IPS-NIHi11 (cell line): Measurements from ENCODE around the gene DDX51.
A peak's percentile ranks its signal among the peaks of the same experiment; 100 is the strongest.
"Not testable (repeated sequence)": the region's sequence is repeated elsewhere in the genome, so short reads cannot be mapped to it uniquely, and the experiment has no call there.

Experiments
- DNase-seq: peaks from one replicate; pipeline ENCODE4 v3.0.0; 2012; ENCODE audit warnings: mixed read lengths, low spot score

Gene DDX51

GRCh38 chr12:132139912-132140311 is 4.2 kb downstream of the DDX51 start:
- DNase-seq: no peak

DNA sequence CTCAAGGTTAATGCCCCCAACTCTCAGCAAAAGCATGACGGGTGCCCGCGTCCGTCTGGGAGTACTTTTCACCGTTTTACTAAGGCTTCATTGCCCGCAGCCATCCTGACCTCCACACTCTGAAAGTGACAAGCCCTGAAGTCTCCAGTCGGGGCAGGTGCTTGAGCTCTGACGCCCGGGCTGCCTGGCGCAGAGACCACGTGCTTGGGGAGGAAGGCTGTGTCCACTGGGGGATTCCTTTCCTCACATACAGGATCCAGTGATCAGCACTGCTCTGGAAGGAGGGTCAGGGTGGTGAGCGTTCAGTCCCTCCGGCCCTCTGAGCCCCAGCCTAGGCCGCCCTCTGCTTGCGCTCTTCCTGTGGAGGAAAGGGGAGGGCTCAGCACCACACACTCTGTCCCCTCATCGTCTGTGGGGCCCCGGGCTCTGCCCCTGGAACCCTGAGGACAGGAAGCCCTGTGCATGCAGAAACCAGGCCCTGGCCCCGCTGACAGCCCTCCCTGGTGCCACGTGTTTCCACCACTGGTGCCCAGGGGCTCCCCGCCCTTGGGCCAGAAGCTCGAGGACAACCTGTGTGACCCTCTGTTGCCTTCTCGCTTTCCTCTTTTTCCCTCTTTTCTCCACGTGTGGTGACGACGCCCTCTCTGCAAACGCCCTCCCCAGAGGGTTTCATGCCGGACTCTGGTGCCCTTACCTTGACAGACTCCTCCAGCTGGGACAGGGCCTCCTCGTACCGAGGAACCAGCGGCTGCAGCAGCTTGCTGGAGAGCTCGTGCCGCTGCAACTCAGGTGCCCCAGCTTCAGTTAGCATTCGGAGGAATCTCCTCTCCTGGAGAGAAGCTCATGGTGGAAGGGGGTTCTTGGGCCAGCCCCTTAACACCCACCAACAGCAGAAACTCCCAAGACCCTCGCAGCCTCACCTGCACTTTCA is 4.9 kb downstream of the DDX51 start:
- no peak for DNase-seq

GRCh38 chr12:132137483-132138125 is 6.5 kb downstream of the DDX51 start:
- DNase-seq: no peak

DNA sequence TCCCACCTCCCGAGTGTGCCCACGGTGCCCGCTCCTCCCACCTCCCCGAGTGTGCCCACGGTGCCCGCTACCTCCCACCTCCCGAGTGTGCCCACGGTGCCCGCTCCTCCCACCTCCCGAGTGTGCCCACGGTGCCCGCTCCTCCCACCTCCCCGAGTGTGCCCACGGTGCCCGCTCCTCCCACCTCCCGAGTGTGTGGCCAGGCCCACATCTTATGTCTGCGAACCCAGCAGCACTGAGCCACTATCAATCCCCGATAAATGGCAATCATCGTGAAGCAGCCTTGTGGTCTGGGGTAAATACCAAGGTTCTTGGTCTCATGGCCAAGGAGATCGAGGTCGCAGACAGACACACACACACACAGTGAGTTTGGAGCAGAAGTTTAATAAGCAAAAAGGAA is 7.9 kb downstream of the DDX51 start:
- not testable (repeated sequence) for DNase-seq

DNA sequence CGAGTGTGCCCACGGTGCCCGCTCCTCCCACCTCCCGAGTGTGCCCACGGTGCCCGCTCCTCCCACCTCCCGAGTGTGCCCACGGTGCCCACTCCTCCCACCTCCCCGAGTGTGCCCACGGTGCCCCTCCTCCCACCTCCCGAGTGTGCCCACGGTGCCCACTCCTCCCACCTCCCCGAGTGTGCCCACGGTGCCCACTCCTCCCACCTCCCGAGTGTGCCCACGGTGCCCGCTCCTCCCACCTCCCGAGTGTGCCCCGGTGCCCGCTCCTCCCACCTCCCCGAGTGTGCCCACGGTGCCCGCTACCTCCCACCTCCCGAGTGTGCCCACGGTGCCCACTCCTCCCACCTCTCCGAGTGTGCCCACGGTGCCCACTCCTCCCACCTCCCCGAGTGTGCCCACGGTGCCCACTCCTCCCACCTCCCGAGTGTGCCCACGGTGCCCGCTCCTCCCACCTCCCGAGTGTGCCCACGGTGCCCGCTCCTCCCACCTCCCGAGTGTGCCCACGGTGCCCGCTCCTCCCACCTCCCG is 9.4 kb downstream of the DDX51 start:
- not testable (repeated sequence) for DNase-seq

GRCh38 chr12:132133952-132134652 is 10.0 kb downstream of the DDX51 start:
- DNase-seq: peak; percentile 61

GRCh38 chr12:132132609-132133430 is 11.3 kb downstream of the DDX51 start:
- no peak for DNase-seq

DNA sequence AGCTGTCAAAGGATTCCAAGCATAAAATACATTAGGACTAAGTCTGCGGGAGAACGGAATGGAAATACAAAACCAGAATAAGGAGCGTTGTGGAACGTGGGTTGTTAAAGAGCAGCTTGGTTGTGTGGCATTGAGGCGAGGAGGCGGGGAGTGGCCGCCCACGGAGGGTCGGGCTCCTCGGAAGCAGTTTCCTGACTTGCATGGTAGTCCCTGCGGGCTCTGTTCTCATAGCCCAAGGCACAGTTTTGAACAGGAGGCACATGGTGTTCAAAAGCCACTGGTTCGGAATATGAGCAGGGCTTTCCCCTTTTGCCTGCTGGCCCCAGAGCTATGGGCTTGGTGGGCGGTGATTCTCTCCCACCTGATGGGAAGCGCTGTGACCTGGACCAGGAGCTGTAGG is 12.2 kb downstream of the DDX51 start:
- DNase-seq: no peak

DNA sequence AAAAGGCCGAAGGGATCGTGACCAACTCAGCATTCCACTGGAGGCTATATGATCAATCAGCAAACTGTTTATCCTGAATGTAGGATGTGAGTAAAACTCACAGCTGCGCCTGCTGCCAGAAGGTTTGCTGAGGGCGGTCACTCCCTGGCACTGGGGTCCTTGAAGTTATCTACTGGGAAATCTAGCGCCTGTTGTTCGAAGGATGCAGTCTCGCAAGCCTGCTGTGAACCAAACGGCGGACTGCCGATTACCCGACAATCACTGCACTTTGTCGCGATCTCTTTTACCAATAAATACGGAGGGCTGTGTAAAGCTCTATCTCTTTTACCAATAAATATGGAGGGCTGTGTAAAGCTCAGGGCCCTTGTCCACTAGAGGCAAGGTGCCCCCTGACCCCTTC is 12.9 kb downstream of the DDX51 start:
- no peak for DNase-seq

DNA sequence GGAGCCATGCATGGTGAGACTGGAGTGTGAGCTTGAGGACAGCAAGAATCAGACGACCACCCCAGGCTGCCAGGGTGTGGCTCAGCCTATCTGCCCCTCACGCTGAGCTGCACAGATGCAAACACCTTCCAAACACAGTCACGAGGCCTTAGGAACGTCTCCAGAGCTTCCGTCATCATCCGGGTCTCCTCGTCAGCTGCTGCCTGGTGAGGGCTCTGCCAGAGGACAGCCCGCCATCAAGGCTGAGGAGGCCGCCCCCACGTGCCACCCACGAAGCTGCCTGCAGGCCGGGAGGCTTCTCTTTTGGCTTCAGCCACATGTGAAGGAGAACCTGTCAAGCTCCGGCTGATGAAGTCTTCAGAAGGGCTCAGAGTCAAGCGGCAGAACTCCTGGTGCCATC is 13.4 kb downstream of the DDX51 start:
- DNase-seq: no peak

- DNase-seq: no peak
These were observed 15.1 kb downstream of the DDX51 start for GRCh38 chr12:132129007-132129406.

GRCh38 chr12:132127041-132127440 is 17.1 kb downstream of the DDX51 start:
- DNase-seq: no peak

DNA sequence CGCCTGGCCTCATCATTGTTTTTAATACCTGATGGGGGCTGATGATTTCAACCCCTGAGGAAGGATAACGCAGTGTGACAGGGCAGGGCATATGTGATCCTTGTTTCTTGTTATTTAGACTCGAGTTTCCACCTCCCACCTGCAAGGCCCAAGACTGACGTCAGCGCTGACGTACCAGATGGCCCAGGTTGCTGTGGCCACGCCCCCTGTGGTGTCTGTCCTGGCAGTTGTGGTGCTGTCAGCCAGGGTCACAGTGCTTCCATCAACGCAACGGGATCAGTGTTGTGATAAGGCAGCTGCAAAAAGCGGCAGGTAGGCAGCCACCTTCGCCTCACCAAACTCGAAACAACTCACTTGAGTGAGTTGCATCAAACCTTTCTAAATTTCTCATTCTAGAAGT is 18.4 kb downstream of the DDX51 start:
- no peak for DNase-seq

- DNase-seq: no peak
These were observed 19.2 kb downstream of the DDX51 start for GRCh38 chr12:132124766-132125425.

DNA sequence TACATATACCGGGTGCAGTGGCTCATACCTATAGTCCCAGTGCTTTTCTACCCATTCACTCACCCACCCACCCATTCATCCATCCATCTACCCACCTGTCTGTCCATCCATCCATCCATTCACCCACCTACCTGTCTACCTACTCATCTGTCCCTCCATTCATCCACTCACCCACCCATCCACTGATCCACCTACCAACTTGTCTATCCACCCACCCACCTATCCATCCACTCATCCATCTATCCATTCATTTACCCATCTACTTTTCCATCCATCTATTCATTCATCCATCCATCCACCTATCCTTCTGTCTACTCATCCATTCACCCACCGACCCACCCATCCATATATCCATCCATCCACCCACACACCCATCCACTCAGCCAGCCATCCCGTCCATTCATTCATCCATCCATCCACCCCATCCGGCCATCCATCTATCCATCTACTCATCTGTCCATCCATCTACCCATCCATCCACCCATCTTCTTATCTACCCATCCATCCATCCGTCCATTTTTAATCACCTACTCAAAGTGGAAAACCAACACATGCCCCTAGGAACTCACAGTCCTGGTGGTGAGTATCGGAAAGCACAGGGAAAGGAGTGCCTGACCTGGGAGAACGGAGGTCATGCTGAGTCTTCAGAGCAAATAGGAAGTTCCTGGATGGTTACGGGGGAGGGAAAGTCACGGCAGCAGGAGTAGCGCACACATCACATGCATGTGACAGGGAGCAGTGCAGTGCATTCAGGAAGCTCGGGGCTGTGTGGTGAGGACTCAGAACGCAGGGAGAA is 20.0 kb downstream of the DDX51 start:
- no peak for DNase-seq

- DNase-seq: no peak
These were observed 22.8 kb downstream of the DDX51 start for GRCh38 chr12:132121283-132121682.

- DNase-seq: peak; percentile 30
These were observed 25.2 kb downstream of the DDX51 start for GRCh38 chr12:132118876-132119275.

- peak; percentile 73 for DNase-seq
These were observed 26.6 kb downstream of the DDX51 start for GRCh38 chr12:132117558-132117875.

DNA sequence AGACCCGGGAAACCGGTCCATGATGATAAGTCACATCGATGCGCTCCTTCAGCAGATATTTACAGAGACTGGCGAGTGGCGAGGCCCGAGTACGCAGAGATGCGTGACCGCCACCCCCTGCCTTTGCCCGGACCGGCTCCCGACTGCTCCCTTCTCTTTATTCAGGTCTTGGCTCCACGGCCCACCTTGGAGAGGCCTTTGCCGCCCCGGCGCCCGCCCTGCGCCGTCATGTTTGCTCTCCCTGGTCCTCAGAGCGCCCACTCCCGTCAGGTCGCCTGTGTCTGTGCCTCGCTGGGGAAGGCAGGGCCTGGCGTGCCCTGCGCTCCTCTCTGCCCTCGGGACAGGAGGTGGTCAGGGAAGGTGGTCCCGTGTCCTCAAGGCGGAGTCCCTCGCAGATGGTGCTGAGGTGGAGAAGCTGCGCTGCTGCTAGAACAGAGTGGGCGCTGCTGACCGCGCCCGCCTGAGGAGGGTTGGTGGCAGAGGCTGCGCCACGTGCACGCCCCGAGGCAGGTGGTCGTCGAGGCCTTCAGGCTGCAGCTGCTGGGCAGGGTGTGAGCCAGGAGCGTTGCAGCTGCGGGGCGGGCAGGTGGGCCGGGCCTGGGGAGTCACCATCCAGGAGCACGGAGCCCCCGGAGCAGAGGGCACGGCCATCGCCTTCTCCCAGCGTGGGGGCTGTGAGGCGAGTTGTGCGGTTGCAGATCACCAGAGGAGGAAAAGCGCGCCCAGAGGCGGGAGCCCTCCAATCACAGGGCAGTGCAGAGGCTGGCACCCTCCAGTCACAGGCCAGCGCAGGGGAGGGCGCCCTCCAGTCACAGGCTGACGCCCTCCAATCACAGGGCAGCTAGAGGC is 27.2 kb downstream of the DDX51 start:
- no peak for DNase-seq
